ENCODE measurements around the gene COL27A1. TPM values are rescaled to one million over a fixed set of nuclear protein-coding genes. Genes with fewer than 3 reads are reported as not detected.
A peak's percentile ranks its signal among the peaks of the same experiment; 100 is the strongest.

COL27A1 gene
- total RNA-seq, 1 donor from 2014 or later = 8.9 TPM

- no peak overlapping the region for H3K27ac ChIP-seq (ENCODE audit: low read depth, low read length)
- peaks cover 0 to 2% (median 0%) of the 10 kb centered on the region in 3 donors for H3K36me3 ChIP-seq (ENCODE audit: control insufficient read depth in 3 of 3, insufficient read depth in 3 of 3, low read length in 3 of 3)
- H3K9me3 ChIP-seq (ENCODE audit: control insufficient read depth in 3 of 3, low read length in 3 of 3) = no peaks in the 10 kb centered on the region
- H3K4me3 ChIP-seq (ENCODE audit: low read length in 3 of 3) = no peak overlapping the region
- no peak overlapping the region for H3K9ac ChIP-seq (ENCODE audit: low read depth in 1 of 3, low read length in 3 of 3)
- H3K27me3 ChIP-seq (ENCODE audit: control insufficient read depth in 3 of 3, insufficient read depth in 3 of 3, low read length in 3 of 3) = no peaks in the 10 kb centered on the region
- H3K4me1 ChIP-seq (ENCODE audit: control insufficient read depth in 3 of 3, insufficient read depth in 3 of 3, low read length in 3 of 3) = peaks cover 41 to 49% (median 42%) of the 10 kb centered on the region in 3 donors
Observed at GRCh38 chr9:114203410-114204140, 48.2 kb downstream of the COL27A1 start.

- Histone ChIP-seq H3K9ac (ENCODE audit: low read depth in 1 of 3, low read length in 3 of 3) (no peak overlapping the region), H3K27me3 (ENCODE audit: control insufficient read depth in 3 of 3, insufficient read depth in 3 of 3, low read length in 3 of 3) (no peaks in the 10 kb centered on the region), H3K4me3 (ENCODE audit: low read length in 3 of 3) (no peak overlapping the region), H3K4me1 (ENCODE audit: control insufficient read depth in 3 of 3, insufficient read depth in 3 of 3, low read length in 3 of 3) (peaks cover 44 to 49% (median 47%) of the 10 kb centered on the region in 3 donors), H3K27ac (ENCODE audit: low read depth, low read length) (no peak overlapping the region), H3K9me3 (ENCODE audit: control insufficient read depth in 3 of 3, low read length in 3 of 3) (no peaks in the 10 kb centered on the region), H3K36me3 (ENCODE audit: control insufficient read depth in 3 of 3, insufficient read depth in 3 of 3, low read length in 3 of 3) (peaks cover 0 to 2% (median 0%) of the 10 kb centered on the region in 3 donors)
Observed at GRCh38 chr9:114204265-114204664, 48.9 kb downstream of the COL27A1 start.

GRCh38 chr9:114205171-114206015 is 50.1 kb downstream of the COL27A1 start:
- Histone ChIP-seq H3K27ac (ENCODE audit: low read depth, low read length) (peak overlapping the region; percentile 97), H3K4me3 (ENCODE audit: low read length in 3 of 3) (peak overlapping the region in 2 of 3 donors; percentile 27 to 45), H3K4me1 (ENCODE audit: control insufficient read depth in 3 of 3, insufficient read depth in 3 of 3, low read length in 3 of 3) (peaks cover 44 to 55% (median 50%) of the 10 kb centered on the region in 3 donors), H3K36me3 (ENCODE audit: control insufficient read depth in 3 of 3, insufficient read depth in 3 of 3, low read length in 3 of 3) (peaks cover 0 to 2% (median 0%) of the 10 kb centered on the region in 3 donors), H3K9ac (ENCODE audit: low read depth in 1 of 3, low read length in 3 of 3) (peak overlapping the region; percentile 1 to 68 (median 64)), H3K9me3 (ENCODE audit: control insufficient read depth in 3 of 3, low read length in 3 of 3) (no peaks in the 10 kb centered on the region), H3K27me3 (ENCODE audit: control insufficient read depth in 3 of 3, insufficient read depth in 3 of 3, low read length in 3 of 3) (no peaks in the 10 kb centered on the region)

GRCh38 chr9:114206221-114206789 is 51.0 kb downstream of the COL27A1 start:
- Histone ChIP-seq H3K4me1 (ENCODE audit: control insufficient read depth in 3 of 3, insufficient read depth in 3 of 3, low read length in 3 of 3) (peaks cover 48 to 62% (median 58%) of the 10 kb centered on the region in 3 donors), H3K27me3 (ENCODE audit: control insufficient read depth in 3 of 3, insufficient read depth in 3 of 3, low read length in 3 of 3) (no peaks in the 10 kb centered on the region), H3K36me3 (ENCODE audit: control insufficient read depth in 3 of 3, insufficient read depth in 3 of 3, low read length in 3 of 3) (no peaks in the 10 kb centered on the region), H3K9me3 (ENCODE audit: control insufficient read depth in 3 of 3, low read length in 3 of 3) (no peaks in the 10 kb centered on the region), H3K9ac (ENCODE audit: low read depth in 1 of 3, low read length in 3 of 3) (peak overlapping the region; percentile 33 to 68 (median 62)), H3K4me3 (ENCODE audit: low read length in 3 of 3) (peak overlapping the region; percentile 4 to 49 (median 5)), H3K27ac (ENCODE audit: low read depth, low read length) (peak overlapping the region; percentile 97)

GRCh38 chr9:114207034-114207810 is 51.9 kb downstream of the COL27A1 start:
- Histone ChIP-seq H3K27me3 (ENCODE audit: control insufficient read depth in 3 of 3, insufficient read depth in 3 of 3, low read length in 3 of 3) (no peaks in the 10 kb centered on the region), H3K4me3 (ENCODE audit: low read length in 3 of 3) (peak overlapping the region; percentile 6 to 49 (median 23)), H3K9ac (ENCODE audit: low read depth in 1 of 3, low read length in 3 of 3) (peak overlapping the region; percentile 60 to 79 (median 68)), H3K27ac (ENCODE audit: low read depth, low read length) (peak overlapping the region; percentile 97), H3K4me1 (ENCODE audit: control insufficient read depth in 3 of 3, insufficient read depth in 3 of 3, low read length in 3 of 3) (peaks cover 55 to 69% (median 67%) of the 10 kb centered on the region in 3 donors), H3K36me3 (ENCODE audit: control insufficient read depth in 3 of 3, insufficient read depth in 3 of 3, low read length in 3 of 3) (no peaks in the 10 kb centered on the region), H3K9me3 (ENCODE audit: control insufficient read depth in 3 of 3, low read length in 3 of 3) (no peaks in the 10 kb centered on the region)

DNA sequence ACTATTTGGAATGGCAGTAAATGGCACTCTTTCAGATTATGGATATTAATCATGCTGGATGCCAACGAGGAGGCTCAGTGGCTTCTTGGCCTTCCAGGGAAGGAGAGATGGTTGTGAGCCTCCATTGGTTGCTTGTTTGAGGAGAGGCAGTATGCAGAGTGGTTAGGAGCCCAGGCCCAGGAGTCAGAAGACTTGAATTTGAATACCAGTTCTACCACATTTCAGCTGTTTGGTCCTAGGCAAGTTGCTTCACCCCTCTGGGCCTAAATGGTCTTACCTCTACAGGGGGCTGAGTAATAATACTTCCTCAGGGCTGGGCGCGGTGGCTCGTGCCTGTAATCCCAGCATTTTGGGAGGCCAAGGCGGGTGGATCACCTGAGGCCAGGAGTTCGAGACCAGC is 52.5 kb downstream of the COL27A1 start:
- peaks cover 55 to 72% (median 70%) of the 10 kb centered on the region in 3 donors for H3K4me1 ChIP-seq (ENCODE audit: control insufficient read depth in 3 of 3, insufficient read depth in 3 of 3, low read length in 3 of 3)

GRCh38 chr9:114209151-114209550 is 53.8 kb downstream of the COL27A1 start:
- H3K4me3 ChIP-seq (ENCODE audit: low read length in 3 of 3) = no peak overlapping the region
- H3K27me3 ChIP-seq (ENCODE audit: control insufficient read depth in 3 of 3, insufficient read depth in 3 of 3, low read length in 3 of 3) = no peaks in the 10 kb centered on the region
- H3K27ac ChIP-seq (ENCODE audit: low read depth, low read length) = no peak overlapping the region
- no peaks in the 10 kb centered on the region for H3K9me3 ChIP-seq (ENCODE audit: control insufficient read depth in 3 of 3, low read length in 3 of 3)
- no peak overlapping the region for H3K9ac ChIP-seq (ENCODE audit: low read depth in 1 of 3, low read length in 3 of 3)
- peaks cover 0 to 2% (median 0%) of the 10 kb centered on the region in 3 donors for H3K36me3 ChIP-seq (ENCODE audit: control insufficient read depth in 3 of 3, insufficient read depth in 3 of 3, low read length in 3 of 3)
- peaks cover 57 to 73% (median 72%) of the 10 kb centered on the region in 3 donors for H3K4me1 ChIP-seq (ENCODE audit: control insufficient read depth in 3 of 3, insufficient read depth in 3 of 3, low read length in 3 of 3)

More for the DNA sequence above, 52.5 kb downstream of the COL27A1 start:
- H3K36me3 ChIP-seq (ENCODE audit: control insufficient read depth in 3 of 3, insufficient read depth in 3 of 3, low read length in 3 of 3) = no peaks in the 10 kb centered on the region
- H3K9me3 ChIP-seq (ENCODE audit: control insufficient read depth in 3 of 3, low read length in 3 of 3) = no peaks in the 10 kb centered on the region
- H3K27ac ChIP-seq (ENCODE audit: low read depth, low read length) = peak overlapping the region; percentile 97
- peak overlapping the region; percentile 60 to 79 (median 68) for H3K9ac ChIP-seq (ENCODE audit: low read depth in 1 of 3, low read length in 3 of 3)
- peak overlapping the region; percentile 6 to 35 (median 23) for H3K4me3 ChIP-seq (ENCODE audit: low read length in 3 of 3)
- no peaks in the 10 kb centered on the region for H3K27me3 ChIP-seq (ENCODE audit: control insufficient read depth in 3 of 3, insufficient read depth in 3 of 3, low read length in 3 of 3)

GRCh38 chr9:114210136-114210535 is 54.8 kb downstream of the COL27A1 start:
- Histone ChIP-seq H3K4me3 (ENCODE audit: low read length in 3 of 3) (no peak overlapping the region), H3K27me3 (ENCODE audit: control insufficient read depth in 3 of 3, insufficient read depth in 3 of 3, low read length in 3 of 3) (no peaks in the 10 kb centered on the region), H3K9ac (ENCODE audit: low read depth in 1 of 3, low read length in 3 of 3) (no peak overlapping the region), H3K27ac (ENCODE audit: low read depth, low read length) (no peak overlapping the region), H3K4me1 (ENCODE audit: control insufficient read depth in 3 of 3, insufficient read depth in 3 of 3, low read length in 3 of 3) (peaks cover 56 to 72% (median 71%) of the 10 kb centered on the region in 3 donors), H3K9me3 (ENCODE audit: control insufficient read depth in 3 of 3, low read length in 3 of 3) (no peaks in the 10 kb centered on the region), H3K36me3 (ENCODE audit: control insufficient read depth in 3 of 3, insufficient read depth in 3 of 3, low read length in 3 of 3) (peaks cover 0 to 2% (median 0%) of the 10 kb centered on the region in 3 donors)

- Histone ChIP-seq H3K27ac (ENCODE audit: low read depth, low read length) (no peak overlapping the region), H3K4me1 (ENCODE audit: control insufficient read depth in 3 of 3, insufficient read depth in 3 of 3, low read length in 3 of 3) (peaks cover 56 to 72% (median 71%) of the 10 kb centered on the region in 3 donors), H3K27me3 (ENCODE audit: control insufficient read depth in 3 of 3, insufficient read depth in 3 of 3, low read length in 3 of 3) (no peaks in the 10 kb centered on the region), H3K4me3 (ENCODE audit: low read length in 3 of 3) (no peak overlapping the region), H3K9me3 (ENCODE audit: control insufficient read depth in 3 of 3, low read length in 3 of 3) (no peaks in the 10 kb centered on the region), H3K36me3 (ENCODE audit: control insufficient read depth in 3 of 3, insufficient read depth in 3 of 3, low read length in 3 of 3) (peaks cover 0 to 2% (median 0%) of the 10 kb centered on the region in 3 donors), H3K9ac (ENCODE audit: low read depth in 1 of 3, low read length in 3 of 3) (no peak overlapping the region)
Observed at GRCh38 chr9:114210691-114211276, 55.4 kb downstream of the COL27A1 start.

All from skeletal muscle tissue (tissue), 4 donors.